GM18520 (cell line): ENCODE measurements around the gene PCDH9.

Experiments used
- ATAC-seq: cut with Tn5 transposase; IDR thresholded peaks from one replicate; pipeline ENCODE4 v1.9.1; 2021; ENCODE audit not compliant: unreplicated experiment

PCDH9 gene

GRCh38 chr13:66365101-66365500, 865.0 kb downstream of the PCDH9 start:
- no peak for ATAC-seq

- no peak for ATAC-seq
Observed at GRCh38 chr13:66364346-66364745, 865.8 kb downstream of the PCDH9 start.

- no peak for ATAC-seq
Observed at GRCh38 chr13:66362485-66362884, 867.7 kb downstream of the PCDH9 start.

- peak; percentile 77 for ATAC-seq
Observed at GRCh38 chr13:66359910-66360552, 870.1 kb downstream of the PCDH9 start.

GRCh38 chr13:66359393-66359792, 870.7 kb downstream of the PCDH9 start:
- no peak for ATAC-seq

GRCh38 chr13:66358564-66358963, 871.6 kb downstream of the PCDH9 start:
- no peak for ATAC-seq

GRCh38 chr13:66357463-66357862, 872.7 kb downstream of the PCDH9 start:
- no peak for ATAC-seq

GRCh38 chr13:66354879-66355751, 875.0 kb downstream of the PCDH9 start:
- no peak for ATAC-seq

GRCh38 chr13:66353664-66354063, 876.5 kb downstream of the PCDH9 start:
- no peak for ATAC-seq

- no peak for ATAC-seq
Observed at GRCh38 chr13:66349966-66350365, 880.2 kb downstream of the PCDH9 start.

GRCh38 chr13:66348745-66349690, 881.1 kb downstream of the PCDH9 start:
- ATAC-seq: no peak

GRCh38 chr13:66347486-66348117, 882.5 kb downstream of the PCDH9 start:
- ATAC-seq: no peak

- no peak for ATAC-seq
Observed at GRCh38 chr13:66345971-66346370, 884.2 kb downstream of the PCDH9 start.

GRCh38 chr13:66345518-66345810, 884.7 kb downstream of the PCDH9 start:
- no peak for ATAC-seq

- ATAC-seq: no peak
Observed at GRCh38 chr13:66344805-66345517, 885.2 kb downstream of the PCDH9 start.

- no peak for ATAC-seq
Observed at GRCh38 chr13:66343224-66343828, 886.8 kb downstream of the PCDH9 start.

- ATAC-seq: no peak
Observed at GRCh38 chr13:66341635-66342377, 888.3 kb downstream of the PCDH9 start.

GRCh38 chr13:66339214-66339613, 890.9 kb downstream of the PCDH9 start:
- ATAC-seq: no peak

GRCh38 chr13:66338542-66338941, 891.6 kb downstream of the PCDH9 start:
- no peak for ATAC-seq
